HG03432 (cell line): Measurements from ENCODE around the gene MKKS.
"Not testable (repeated sequence)": the region's sequence is repeated elsewhere in the genome, so short reads cannot be mapped to it uniquely, and the experiment has no call there.

Source experiments
- ATAC-seq: cut with Tn5 transposase; IDR thresholded peaks from one replicate; pipeline ENCODE4 v1.9.1; 2021; ENCODE audit warnings: mild to moderate bottlenecking, moderate library complexity; ENCODE audit not compliant: unreplicated experiment

Gene MKKS

GRCh38 chr20:10417218-10417617 is 16.8 kb downstream of the MKKS start:
- ATAC-seq = not testable (repeated sequence)

GRCh38 chr20:10415013-10415650 is 18.9 kb downstream of the MKKS start:
- ATAC-seq = no peak

GRCh38 chr20:10412591-10413408 is 21.2 kb downstream of the MKKS start:
- ATAC-seq = peak; percentile 67

GRCh38 chr20:10411673-10412072 is 22.3 kb downstream of the MKKS start:
- ATAC-seq = no peak

GRCh38 chr20:10408108-10408813 is 25.8 kb downstream of the MKKS start:
- no peak for ATAC-seq

- no peak for ATAC-seq
Observed at GRCh38 chr20:10404959-10405530, 29.0 kb downstream of the MKKS start.

GRCh38 chr20:10404023-10404628 is 29.9 kb downstream of the MKKS start:
- no peak for ATAC-seq

GRCh38 chr20:10402938-10403608 is 30.9 kb downstream of the MKKS start:
- peak; percentile 55 for ATAC-seq

GRCh38 chr20:10398834-10399369 is 35.1 kb downstream of the MKKS start:
- no peak for ATAC-seq

- not testable (repeated sequence) for ATAC-seq
Observed at GRCh38 chr20:10394752-10395151, 39.3 kb downstream of the MKKS start.

- ATAC-seq = no peak
Observed at GRCh38 chr20:10390709-10391108, 43.3 kb downstream of the MKKS start.

- ATAC-seq = no peak
Observed at GRCh38 chr20:10388597-10388996, 45.4 kb downstream of the MKKS start.

GRCh38 chr20:10387686-10388085 is 46.3 kb downstream of the MKKS start:
- no peak for ATAC-seq

- ATAC-seq = no peak
Observed at GRCh38 chr20:10385850-10386544, 48.0 kb downstream of the MKKS start.

- no peak for ATAC-seq
Observed at GRCh38 chr20:10381477-10381876, 52.5 kb downstream of the MKKS start.

GRCh38 chr20:10379761-10380160 is 54.3 kb downstream of the MKKS start:
- no peak for ATAC-seq

- ATAC-seq = no peak
Observed at GRCh38 chr20:10376270-10377075, 57.5 kb downstream of the MKKS start.

- no peak for ATAC-seq
Observed at GRCh38 chr20:10375191-10375590, 58.8 kb downstream of the MKKS start.

GRCh38 chr20:10374036-10374435 is 60.0 kb downstream of the MKKS start:
- no peak for ATAC-seq
